ENCODE results near the gene POLN. TPM values are rescaled to one million over a fixed set of nuclear protein-coding genes. Genes with fewer than 3 reads are reported as not detected.
A peak's percentile ranks its signal among the peaks of the same experiment; 100 is the strongest.

Gene POLN
- total RNA-seq, 3 donors from 2014 or later (not counting 1 experiment from before 2014, with no cell fraction given) = 2.6 to 6.9 (median 3.3) TPM

DNA sequence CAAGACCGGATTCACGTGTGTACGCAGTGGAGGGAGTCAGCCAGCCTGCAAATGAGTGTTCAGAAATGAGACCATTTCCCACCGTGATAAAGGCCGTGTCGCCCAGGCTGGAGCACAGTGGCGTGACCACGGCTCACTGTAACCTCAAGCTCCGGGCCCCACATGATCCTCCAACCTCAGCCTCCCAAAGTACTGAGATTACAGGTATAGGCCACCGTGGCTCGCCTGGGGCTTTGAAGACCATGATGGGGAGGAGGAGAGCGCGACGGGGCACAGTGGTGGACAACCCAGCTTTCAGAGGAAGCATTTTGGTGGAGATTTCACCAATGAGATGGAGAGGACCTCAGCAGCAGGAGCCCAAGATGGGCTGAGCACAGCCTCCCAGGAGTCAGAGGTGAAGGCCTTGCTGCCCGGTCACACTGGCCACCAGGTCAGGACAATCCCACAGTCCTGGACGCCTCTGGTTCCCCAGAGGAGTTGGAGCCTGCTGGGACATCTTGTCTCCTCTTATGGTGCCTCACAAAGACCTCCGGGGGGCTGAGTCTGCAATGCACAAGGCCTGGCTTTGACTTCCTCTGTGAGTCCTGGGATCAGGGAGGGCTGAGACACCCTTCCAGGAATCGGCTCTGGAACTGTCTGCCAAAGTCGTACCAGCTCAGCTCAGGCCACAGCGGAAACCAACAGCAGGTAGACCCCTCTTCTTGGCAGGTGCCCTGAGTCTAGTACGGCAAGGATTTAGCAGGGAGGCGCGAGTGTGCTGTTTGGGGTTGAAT, 42.4 kb upstream of the POLN start:
- no peaks in the 10 kb centered on the region for H3K36me3 Mint-ChIP-seq
- TF ChIP-seq, protein P1, sequence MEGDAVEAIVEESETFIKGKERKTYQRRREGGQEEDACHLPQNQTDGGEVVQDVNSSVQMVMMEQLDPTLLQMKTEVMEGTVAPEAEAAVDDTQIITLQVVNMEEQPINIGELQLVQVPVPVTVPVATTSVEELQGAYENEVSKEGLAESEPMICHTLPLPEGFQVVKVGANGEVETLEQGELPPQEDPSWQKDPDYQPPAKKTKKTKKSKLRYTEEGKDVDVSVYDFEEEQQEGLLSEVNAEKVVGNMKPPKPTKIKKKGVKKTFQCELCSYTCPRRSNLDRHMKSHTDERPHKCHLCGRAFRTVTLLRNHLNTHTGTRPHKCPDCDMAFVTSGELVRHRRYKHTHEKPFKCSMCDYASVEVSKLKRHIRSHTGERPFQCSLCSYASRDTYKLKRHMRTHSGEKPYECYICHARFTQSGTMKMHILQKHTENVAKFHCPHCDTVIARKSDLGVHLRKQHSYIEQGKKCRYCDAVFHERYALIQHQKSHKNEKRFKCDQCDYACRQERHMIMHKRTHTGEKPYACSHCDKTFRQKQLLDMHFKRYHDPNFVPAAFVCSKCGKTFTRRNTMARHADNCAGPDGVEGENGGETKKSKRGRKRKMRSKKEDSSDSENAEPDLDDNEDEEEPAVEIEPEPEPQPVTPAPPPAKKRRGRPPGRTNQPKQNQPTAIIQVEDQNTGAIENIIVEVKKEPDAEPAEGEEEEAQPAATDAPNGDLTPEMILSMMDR (IDR thresholded peaks at IDR 0.05) = no peak
- Histone ChIP-seq H3K9me3 (ENCODE audit: control insufficient read depth, insufficient read depth, low read length) (no peaks in the 10 kb centered on the region), H3K4me3 (ENCODE audit: low read length) (no peak overlapping the region), H3K27ac (ENCODE audit: low read length) (no peak overlapping the region), H3K27me3 (ENCODE audit: control insufficient read depth, insufficient read depth, low read length) (no peaks in the 10 kb centered on the region), H3K36me3 (ENCODE audit: control insufficient read depth, insufficient read depth, low read length) (no peaks in the 10 kb centered on the region), H3K4me1 (ENCODE audit: control insufficient read depth, insufficient read depth, low read length) (peaks cover 38% of the 10 kb centered on the region)
- no peaks in the 10 kb centered on the region for H3K27me3 Mint-ChIP-seq (ENCODE audit: low read depth in 2 of 2)
- DNase-seq (no peak), ATAC-seq (no peak)
- H3K4me3 Mint-ChIP-seq = no peak overlapping the region
- WGBS (ENCODE audit: insufficient coverage) = 96% methylated on average over 23 of the region's 23 CpGs
- no peaks in the 10 kb centered on the region for H3K9me3 Mint-ChIP-seq
- intact Hi-C loops (cut with micrococcal nuclease) = loop anchor here (5.0 kb wide), 2 partner anchors 42 to 183 kb away; partner anchors contain the start of genes HAUS3, POLN and RNF4
- peak overlapping the region; percentile 95 to 97 for H3K27ac Mint-ChIP-seq
- H3K4me1 Mint-ChIP-seq = peaks cover 27 to 46% of the 10 kb centered on the region in 2 donors

- TF ChIP-seq, protein P1 (IDR thresholded peaks at IDR 0.05) = no peak
- Histone ChIP-seq H3K36me3 (ENCODE audit: control insufficient read depth, insufficient read depth, low read length) (no peaks in the 10 kb centered on the region), H3K4me3 (ENCODE audit: low read length) (no peak overlapping the region), H3K27ac (ENCODE audit: low read length) (no peak overlapping the region), H3K4me1 (ENCODE audit: control insufficient read depth, insufficient read depth, low read length) (peaks cover 33% of the 10 kb centered on the region), H3K27me3 (ENCODE audit: control insufficient read depth, insufficient read depth, low read length) (no peaks in the 10 kb centered on the region), H3K9me3 (ENCODE audit: control insufficient read depth, insufficient read depth, low read length) (no peaks in the 10 kb centered on the region)
- peak overlapping the region; percentile 95 to 97 for H3K27ac Mint-ChIP-seq
- H3K4me1 Mint-ChIP-seq = peaks cover 27 to 46% of the 10 kb centered on the region in 2 donors
- no peak for ATAC-seq
- H3K9me3 Mint-ChIP-seq = no peaks in the 10 kb centered on the region
- no peak overlapping the region for H3K4me3 Mint-ChIP-seq
- H3K27me3 Mint-ChIP-seq (ENCODE audit: low read depth in 2 of 2) = no peaks in the 10 kb centered on the region
- intact Hi-C loops (cut with micrococcal nuclease) = loop anchor here (5.0 kb wide), 2 partner anchors 41 to 184 kb away; partner anchors contain the start of genes HAUS3, POLN and RNF4
- WGBS (ENCODE audit: insufficient coverage) = 97% methylated on average over 3 of the region's 3 CpGs
- no peaks in the 10 kb centered on the region for H3K36me3 Mint-ChIP-seq
- DNase-seq = no peak
Measured at GRCh38 chr4:2283199-2283711, 41.3 kb upstream of the POLN start.

GRCh38 chr4:2281575-2282343, 39.8 kb upstream of the POLN start:
- H3K4me1 Mint-ChIP-seq = peaks cover 27 to 46% of the 10 kb centered on the region in 2 donors
- H3K27me3 Mint-ChIP-seq (ENCODE audit: low read depth in 2 of 2) = no peaks in the 10 kb centered on the region

More at GRCh38 chr4:2281575-2282343, 39.8 kb upstream of the POLN start:
- peak overlapping the region; percentile 89 for H3K27ac ChIP-seq (ENCODE audit: low read length)
- no peaks in the 10 kb centered on the region for H3K36me3 ChIP-seq (ENCODE audit: control insufficient read depth, insufficient read depth, low read length)
- peaks cover 33% of the 10 kb centered on the region for H3K4me1 ChIP-seq (ENCODE audit: control insufficient read depth, insufficient read depth, low read length)
- TF ChIP-seq, protein P1 (IDR thresholded peaks at IDR 0.05) = peak; percentile 27
- no peaks in the 10 kb centered on the region for H3K36me3 Mint-ChIP-seq
- peak overlapping the region; percentile 76 for H3K4me3 Mint-ChIP-seq
- no peak overlapping the region for H3K4me3 ChIP-seq (ENCODE audit: low read length)
- no peaks in the 10 kb centered on the region for H3K9me3 Mint-ChIP-seq
- DNase-seq (peak; percentile 79 to 97), ATAC-seq (peak; percentile 85 to 94 (median 87))
- intact Hi-C loops (cut with micrococcal nuclease) = loop anchor here (1.0 to 5.0 kb wide), 5 partner anchors 10 to 186 kb away; partner anchors contain the start of genes HAUS3, MXD4, POLN and RNF4
- H3K27me3 ChIP-seq (ENCODE audit: control insufficient read depth, insufficient read depth, low read length) = no peaks in the 10 kb centered on the region
- H3K27ac Mint-ChIP-seq = peak overlapping the region; percentile 95 to 97
- no peaks in the 10 kb centered on the region for H3K9me3 ChIP-seq (ENCODE audit: control insufficient read depth, insufficient read depth, low read length)
- WGBS (ENCODE audit: insufficient coverage) = 17% methylated on average over 9 of the region's 10 CpGs

Data from natural killer cell (primary cell).